ENCODE data around the gene CCL2. TPM values are rescaled to one million over a fixed set of nuclear protein-coding genes. Genes with fewer than 3 reads are reported as not detected.

CCL2 gene
- total RNA-seq, 1 experiment from 2014 or later, result 1.4 TPM

- no peak overlapping the region for H2BK12ac ChIP-seq (ENCODE audit: insufficient read length, low read depth, low read length)
- WGBS (ENCODE audit: extremely low coverage, insufficient read length, low lambda C conversion rate), result no CpG with 5 or more reads among the region's 6 CpGs
- H3K27ac ChIP-seq (ENCODE audit: insufficient read length, low read depth, low read length), result no peak overlapping the region
- no peak overlapping the region for H3K23ac ChIP-seq (ENCODE audit: insufficient read length, low read depth, low read length)
- Mint-ChIP-seq H3K27ac (peak overlapping the region in 1 of 3 experiments; percentile 65; a peak in 1 of 7 replicates), H3K27me3 (ENCODE audit: low read depth) (no peaks in the 10 kb centered on the region; the same call in 1 of the 2 replicates), H3K4me3 (no peak overlapping the region), H3K36me3 (ENCODE audit: insufficient read depth in 1 of 3, low read depth in 3 of 3) (no peaks in the 10 kb centered on the region; a peak in 1 of 7 replicates), H3K9me3 (no peaks in the 10 kb centered on the region), H3K4me1 (peaks cover 17 to 25% of the 10 kb centered on the region in 2 experiments)
- no peak overlapping the region for H3K4me2 ChIP-seq (ENCODE audit: insufficient read depth, insufficient read length, low read length)
- H4K5ac ChIP-seq (ENCODE audit: insufficient read length, low read depth, low read length), result no peak overlapping the region
- H3K4ac ChIP-seq (ENCODE audit: low read depth, low read length), result no peak overlapping the region
- no peak overlapping the region for H3K56ac ChIP-seq (ENCODE audit: insufficient read length, low read depth, low read length)
- DNase-seq, result no peak
- H3K18ac ChIP-seq (ENCODE audit: insufficient read length, low read depth, low read length), result peak overlapping the region; percentile 2
- no peak overlapping the region for H3T11ph ChIP-seq (ENCODE audit: low read length)
- H2BK5ac ChIP-seq (ENCODE audit: insufficient read length, low read length), result no peak overlapping the region
- H3K23me2 ChIP-seq (ENCODE audit: insufficient read length, low read depth, low read length, poor library complexity, severe bottlenecking), result no peaks in the 10 kb centered on the region
- no peak overlapping the region for H3K9ac ChIP-seq (ENCODE audit: extremely low read depth, insufficient read length, low read length)
- H2BK20ac ChIP-seq (ENCODE audit: low read depth, low read length, poor library complexity, severe bottlenecking), result no peak overlapping the region
- H3K79me1 ChIP-seq (ENCODE audit: insufficient read depth, low read depth, low read length, poor library complexity, severe bottlenecking), result no peaks in the 10 kb centered on the region
- no peaks in the 10 kb centered on the region for H3K9me3 ChIP-seq (ENCODE audit: control insufficient read depth, low read depth, low read length)
- H2BK120ac ChIP-seq (ENCODE audit: low read depth, low read length, poor library complexity, severe bottlenecking), result no peak overlapping the region
- no peaks in the 10 kb centered on the region for H4K20me1 ChIP-seq (ENCODE audit: control insufficient read depth, insufficient read depth, insufficient read length)
- no peak overlapping the region for H2AK5ac ChIP-seq (ENCODE audit: insufficient read length, low read length)
- no peaks in the 10 kb centered on the region for H3K4me1 ChIP-seq (ENCODE audit: insufficient read depth, low read length)
- no peak overlapping the region for H4K91ac ChIP-seq (ENCODE audit: insufficient read length, low read depth, low read length)
- H2BK15ac ChIP-seq (ENCODE audit: low read depth, low read length), result no peak overlapping the region
- no peak overlapping the region for H4K8ac ChIP-seq (replicated peaks; ENCODE audit: insufficient read length, low read depth, low read length)
- no peak for TF ChIP-seq CTCF (conservative IDR thresholded peaks at IDR 0.05)
- H3K79me2 ChIP-seq (ENCODE audit: insufficient read depth, low read length), result no peaks in the 10 kb centered on the region
- H3K27me3 ChIP-seq (ENCODE audit: insufficient read depth, low read length), result no peaks in the 10 kb centered on the region
- H2AFZ ChIP-seq (ENCODE audit: low read length), result no peak overlapping the region
- no peak overlapping the region for H3K14ac ChIP-seq (ENCODE audit: insufficient read depth, low read length)
Measured at GRCh38 chr17:34236281-34236892, 18.7 kb upstream of the CCL2 start.
